Gastrocnemius medialis (tissue), 4 donors: ENCODE measurements around the gene POLR3A. TPM values are rescaled to one million over a fixed set of nuclear protein-coding genes. Genes with fewer than 3 reads are reported as not detected.

Source experiments
- ATAC-seq, 2 donors: fragments of 150-250 bp; one replicate each; pipeline ENCODE4 v1.9.1; 2016
- DNase-seq, 2 donors: peaks; one replicate each; pipeline ENCODE4 v3.0.0-alpha.2; 2019
- H3K27ac ChIP-seq, 4 donors: fragments of 200-600 bp; sonication (generic); 1 replicate in 1 of 4; 2 replicates in 3 of 4; pipeline ENCODE4 v1.5.1; 2016 to 2018; ENCODE audit warnings: mild to moderate bottlenecking in 2 of 4, moderate library complexity in 1 of 4
- H3K27me3 ChIP-seq, 3 donors: fragments of 200-600 bp; sonication (generic) in 2 of 3; 1 replicate in 1 of 3; 2 replicates in 2 of 3; pipeline versions ENCODE4 v1.5.1 to v1.6.0; 2016 to 2019; ENCODE audit warnings: mild to moderate bottlenecking in 1 of 3, moderate library complexity in 1 of 3
- H3K36me3 ChIP-seq, 2 donors: fragments of 200-600 bp; sonication (generic) in 1 of 2; one replicate each; pipeline ENCODE4 v1.5.1; 2017 to 2018
- H3K4me1 ChIP-seq, 2 donors: fragments of 200-600 bp; sonication (generic) in 1 of 2; one replicate each; pipeline ENCODE4 v1.5.1; 2016 to 2017; ENCODE audit warnings: mild to moderate bottlenecking in 2 of 2
- H3K4me3 ChIP-seq, 4 donors: fragments of 200-600 bp; sonication (generic) in 3 of 4; 1 replicate in 1 of 4; 2 replicates in 3 of 4; pipeline ENCODE4 v1.5.1; 2016 to 2019; ENCODE audit warnings: mild to moderate bottlenecking in 2 of 4
- H3K9me3 ChIP-seq, 3 donors: fragments of 200-600 bp; sonication (generic) in 2 of 3; 1 replicate in 1 of 3; 2 replicates in 2 of 3; pipeline ENCODE4 v1.5.1; 2016 to 2019
- CTCF ChIP-seq, 5 experiments: fragments of 450-650 bp in 3 of 5; fragments of 200-600 bp in 2 of 5; sonication (generic) in 2 of 5; IDR thresholded peaks in 4 of 5; conservative IDR thresholded peaks in 1 of 5; 1 replicate in 4 of 5; 2 replicates in 1 of 5; pipeline ENCODE4 v1.5.1; 2016 to 2019; ENCODE audit warnings: antibody characterized with exemption in 5 of 5, mild to moderate bottlenecking in 3 of 5, moderate library complexity in 3 of 5
- POLR2A ChIP-seq, 2 donors: fragments of 450-650 bp; IDR thresholded peaks; one replicate each; pipeline ENCODE4 v1.6.1; 2017; ENCODE audit warnings: antibody characterized with exemption in 2 of 2, mild to moderate bottlenecking in 2 of 2, moderate library complexity in 2 of 2
- in situ Hi-C, 4 donors: fragments of 200-750 bp; cut with MboI; loops; one replicate each; pipeline versions ENCODE4 v1.15.0 to v1.8.0; 2017; ENCODE audit warnings: low sequenced_read_pairs in 4 of 4
- intact Hi-C: fragments of 100-400 bp; cut with DNase I; formaldehyde crosslinking; loops from one replicate; pipeline ENCODE4 v1.15.1; 2023; ENCODE audit warnings: low total_unique reads
- total RNA-seq, 4 donors: library from RNA; depleted of rRNA; stranded (reverse); fragments of >200 nt; gene quantifications; one replicate each; pipeline versions ENCODE4 v1.1.0 to v1.2.3, GENCODE V29; 2016

The POLR3A gene
- total RNA-seq, 4 donors from 2014 or later = 11.0 to 17.4 (median 15.5) TPM

- Histone ChIP-seq H3K9me3 (no peaks in the 10 kb centered on the region), H3K36me3 (peaks cover 0 to 45% of the 10 kb centered on the region in 2 donors), H3K4me1 (peaks cover 9 to 12% of the 10 kb centered on the region in 2 donors), H3K27me3 (no peaks in the 10 kb centered on the region), H3K4me3 (no peak overlapping the region), H3K27ac (no peak overlapping the region)
- ATAC-seq (no peak), DNase-seq (no peak)
- TF ChIP-seq POLR2A (IDR thresholded peaks at IDR 0.05) (no peak), CTCF (IDR thresholded peaks at IDR 0.05 in 4 of 5, conservative IDR thresholded peaks at IDR 0.05 in 1 of 5) (no peak)
- intact Hi-C loops (no loop called here), in situ Hi-C loops (no loop called here)
These were observed 35.7 kb downstream of the POLR3A start for GRCh38 chr10:77993620-77994019.

DNA sequence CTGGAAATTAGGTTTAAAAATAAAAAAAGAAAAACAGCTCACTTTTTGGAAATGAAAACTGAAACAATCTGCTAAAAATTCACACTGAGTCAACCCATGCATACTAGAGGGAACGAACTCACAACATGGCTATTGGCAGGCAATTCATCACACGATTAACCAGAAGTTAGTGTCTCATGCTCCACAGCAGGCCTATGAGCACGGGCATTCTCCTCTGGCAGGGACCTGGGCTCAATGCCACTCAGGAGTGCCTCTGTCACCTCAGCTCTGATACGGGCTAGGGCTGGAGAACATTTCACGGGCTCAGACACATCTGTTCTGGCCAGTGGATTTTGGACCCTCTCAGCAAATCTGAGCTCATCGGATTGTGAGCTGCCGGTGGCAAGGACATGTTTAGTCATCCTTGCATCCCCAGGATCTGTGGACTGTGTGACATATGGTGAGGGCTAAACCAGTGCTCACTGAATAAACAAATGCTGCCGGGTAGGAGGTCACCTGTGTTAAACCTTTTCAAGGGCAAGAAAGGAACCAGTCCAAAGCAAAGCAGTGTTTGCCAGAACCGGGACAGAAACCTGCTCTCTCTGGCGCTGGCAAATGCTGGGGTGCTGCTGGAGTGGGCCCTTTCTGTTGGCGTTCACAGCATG, 40.1 kb downstream of the POLR3A start:
- intact Hi-C loops (no loop called here), in situ Hi-C loops (no loop called here)
- peak; percentile 85 to 87 for DNase-seq
- Histone ChIP-seq H3K4me1 (peaks cover 25 to 42% of the 10 kb centered on the region in 2 donors), H3K9me3 (no peaks in the 10 kb centered on the region), H3K36me3 (peaks cover 0 to 60% of the 10 kb centered on the region in 2 donors), H3K27me3 (no peaks in the 10 kb centered on the region), H3K27ac (peak overlapping the region; percentile 81 to 98 (median 90)), H3K4me3 (no peak overlapping the region)
- no peak for TF ChIP-seq CTCF (IDR thresholded peaks at IDR 0.05 in 4 of 5, conservative IDR thresholded peaks at IDR 0.05 in 1 of 5)
- TF ChIP-seq POLR2A (IDR thresholded peaks at IDR 0.05) = peak in 1 of 2 donors; percentile 49
- peak; percentile 81 to 89 for ATAC-seq

DNA sequence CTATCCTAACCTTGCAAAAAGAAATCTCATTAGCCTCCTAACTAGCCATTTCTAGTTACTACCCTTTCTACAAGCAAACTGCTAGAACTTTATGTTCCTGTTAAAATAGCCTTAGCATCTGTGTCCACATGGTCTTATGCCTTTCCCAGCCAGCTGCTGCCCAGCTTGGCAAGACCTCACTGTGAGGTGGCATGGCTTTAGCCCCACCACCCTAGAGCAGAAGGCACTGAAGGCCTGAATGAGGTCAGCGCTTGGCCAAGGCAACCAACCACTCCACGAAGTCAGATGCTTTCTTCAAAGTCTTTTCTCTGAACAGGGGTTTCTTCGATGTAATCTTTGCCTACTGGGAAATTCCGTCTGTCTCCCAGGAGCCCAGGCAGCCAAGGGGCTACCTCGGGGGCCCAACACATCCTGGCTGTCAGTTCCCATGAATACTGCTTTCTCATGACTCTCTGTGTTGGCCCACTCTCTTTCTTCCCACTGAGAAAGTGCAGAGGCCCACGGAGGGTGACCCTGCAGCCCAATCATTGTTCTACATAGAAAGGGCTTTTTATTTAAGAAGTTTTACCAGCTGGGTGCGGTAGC, 41.6 kb downstream of the POLR3A start:
- peak overlapping the region; percentile 81 to 98 (median 90) for H3K27ac ChIP-seq
- in situ Hi-C loops = no loop called here

GRCh38 chr10:77984986-77985385, 44.3 kb downstream of the POLR3A start:
- DNase-seq (no peak), ATAC-seq (no peak)
- Histone ChIP-seq H3K4me3 (no peak overlapping the region), H3K27me3 (no peaks in the 10 kb centered on the region), H3K4me1 (peaks cover 38 to 55% of the 10 kb centered on the region in 2 donors), H3K9me3 (no peaks in the 10 kb centered on the region), H3K27ac (peak overlapping the region; percentile 84 to 98 (median 89)), H3K36me3 (peaks cover 0 to 48% of the 10 kb centered on the region in 2 donors)
- in situ Hi-C loops = no loop called here
- intact Hi-C loops = loop anchor here (5.0 kb wide), 1 partner anchor 103 kb away; no protein-coding TSS in a partner anchor
- TF ChIP-seq POLR2A (IDR thresholded peaks at IDR 0.05) (no peak), CTCF (IDR thresholded peaks at IDR 0.05 in 4 of 5, conservative IDR thresholded peaks at IDR 0.05 in 1 of 5) (no peak)

More for the DNA sequence above, 41.6 kb downstream of the POLR3A start:
- peak; percentile 82 to 89 for DNase-seq
- ATAC-seq = peak; percentile 64 to 65
- Histone ChIP-seq H3K9me3 (no peaks in the 10 kb centered on the region), H3K36me3 (peaks cover 0 to 48% of the 10 kb centered on the region in 2 donors), H3K27me3 (no peaks in the 10 kb centered on the region), H3K4me3 (no peak overlapping the region), H3K4me1 (peaks cover 38 to 55% of the 10 kb centered on the region in 2 donors)
- TF ChIP-seq CTCF (IDR thresholded peaks at IDR 0.05 in 4 of 5, conservative IDR thresholded peaks at IDR 0.05 in 1 of 5) = no peak
- peak in 1 of 2 donors; percentile 42 for TF ChIP-seq POLR2A (IDR thresholded peaks at IDR 0.05)
- intact Hi-C loops = no loop called here
